Keratinocyte (primary cell): ENCODE data around the gene HELZ. TPM values are rescaled to one million over a fixed set of nuclear protein-coding genes. Genes with fewer than 3 reads are reported as not detected.

Experiments used
- DNase-seq: peaks from one replicate; pipeline ENCODE4 v3.0.0-alpha.2; 2011; ENCODE audit warnings: low read depth, missing footprints, low spot score
- FAIRE-seq: peaks from 2 replicates; lab custom pipeline; 2011; peaks lifted over from hg19 to GRCh38; lab: Jason Lieb, UNC
- H2AFZ ChIP-seq: 2 replicates; pipeline ENCODE4 v1.6.0; 2012; ENCODE audit warnings: low read length, control low read depth, inconsistent platforms; ENCODE audit not compliant: control insufficient read depth
- H3K27ac ChIP-seq: 2 replicates; pipeline ENCODE4 v1.5.1; 2011; ENCODE audit warnings: low read length; ENCODE audit not compliant: control insufficient read depth, insufficient read depth
- H3K27me3 ChIP-seq: 3 replicates; pipeline ENCODE4 v1.6.0; 2011; ENCODE audit warnings: low read length; ENCODE audit not compliant: control insufficient read depth, insufficient read depth; ENCODE audit errors: extremely low read depth
- H3K36me3 ChIP-seq, 2 experiments: 2 replicates in 1 of 2; 3 replicates in 1 of 2; pipeline ENCODE4 v1.5.1; 2011; ENCODE audit warnings: low read length in 2 of 2, mild to moderate bottlenecking in 1 of 2; ENCODE audit not compliant: control insufficient read depth in 2 of 2, insufficient read depth in 2 of 2; ENCODE audit errors: extremely low read depth in 1 of 2
- H3K4me1 ChIP-seq: 3 replicates; pipeline ENCODE4 v1.5.1; 2011; ENCODE audit warnings: low read length; ENCODE audit not compliant: control insufficient read depth, insufficient read depth; ENCODE audit errors: extremely low read depth
- H3K4me2 ChIP-seq: 3 replicates; pipeline ENCODE4 v1.6.0; 2011; ENCODE audit warnings: low read depth, low read length; ENCODE audit not compliant: control insufficient read depth, insufficient read depth; ENCODE audit errors: extremely low read depth
- H3K4me3 ChIP-seq, 3 experiments: fragments of 200-600 bp in 1 of 3; sonication (generic) in 1 of 3; 2 replicates in 2 of 3; 3 replicates in 1 of 3; pipeline ENCODE4 v1.5.1; 2011 to 2016; ENCODE audit warnings: low read length in 3 of 3, mild to moderate bottlenecking in 3 of 3, control low read depth in 2 of 3, inconsistent platforms in 1 of 3, low read depth in 1 of 3, mixed read lengths in 1 of 3, mixed run types in 1 of 3, moderate library complexity in 1 of 3; ENCODE audit not compliant: control insufficient read depth in 2 of 3, insufficient read depth in 2 of 3; ENCODE audit errors: extremely low read depth in 1 of 3
- H3K79me2 ChIP-seq: 2 replicates; pipeline ENCODE4 v1.6.0; 2012; ENCODE audit warnings: low read length; ENCODE audit not compliant: control insufficient read depth, insufficient read depth
- H3K9ac ChIP-seq: 3 replicates; pipeline ENCODE4 v1.6.0; 2011; ENCODE audit warnings: low read length; ENCODE audit not compliant: control insufficient read depth, insufficient read depth; ENCODE audit errors: extremely low read depth
- H3K9me1 ChIP-seq: 3 replicates; pipeline ENCODE4 v1.6.0; 2011; ENCODE audit warnings: low read length; ENCODE audit not compliant: control insufficient read depth, insufficient read depth; ENCODE audit errors: extremely low read depth
- H3K9me3 ChIP-seq: 2 replicates; pipeline ENCODE4 v1.5.1; 2012; ENCODE audit warnings: low read depth, low read length; ENCODE audit not compliant: control insufficient read depth
- H4K20me1 ChIP-seq: 3 replicates; pipeline ENCODE4 v1.6.0; 2011; ENCODE audit warnings: low read length; ENCODE audit not compliant: control insufficient read depth, insufficient read depth; ENCODE audit errors: extremely low read depth
- EZH2 ChIP-seq: IDR thresholded peaks from one replicate; pipeline ENCODE4 v1.6.1; 2012; ENCODE audit warnings: inconsistent platforms, mild to moderate bottlenecking, low read length, moderate library complexity
- dilution Hi-C: fragments of 300-500 bp; cut with MboI; formaldehyde crosslinking; loops from one replicate; pipeline ENCODE4 v1.7.0; 2020; ENCODE audit warnings: low sequenced_read_pairs; ENCODE audit not compliant: extremely low pct_ligation_motif_present
- polyA plus RNA-seq, 5 experiments: library from polyadenylated mRNA; depleted of rRNA in 3 of 5; stranded (reverse) in 3 of 5; stranded (forward) in 1 of 5; unstranded in 1 of 5; fragments of >200 nt; gene quantifications; 1 replicate in 1 of 5; 2 replicates in 3 of 5; 3 replicates in 1 of 5; pipeline versions ENCODE4 v1.2.1 to v1.2.3, GENCODE V29; 2011 to 2012; ENCODE audit warnings: missing spikeins in 2 of 5, low read depth in 1 of 5, low replicate concordance in 1 of 5
- TF ChIP-seq, protein P1 (sequence below), 3 experiments: IDR thresholded peaks in 1 of 3; conservative IDR thresholded peaks in 1 of 3; optimal IDR thresholded peaks in 1 of 3; 2 replicates in 2 of 3; 3 replicates in 1 of 3; pipeline versions ENCODE3 to v1.5.1; 2011; ENCODE audit warnings: low read length in 3 of 3, mild to moderate bottlenecking in 3 of 3, moderate library complexity in 2 of 3, control low read depth in 1 of 3, inconsistent platforms in 1 of 3; ENCODE audit not compliant: insufficient read depth in 2 of 3; ENCODE audit errors: extremely low read depth in 1 of 3

Gene HELZ
- polyA plus RNA-seq, 1 donor (not counting 4 experiments of a cell fraction or from before 2014, with no cell fraction given) = 18.2 TPM

- Histone ChIP-seq H4K20me1 (no peaks in the 10 kb centered on the region), H2AFZ (no peak overlapping the region), H3K27ac (no peak overlapping the region), H3K4me1 (no peaks in the 10 kb centered on the region), H3K27me3 (no peaks in the 10 kb centered on the region), H3K9me1 (no peaks in the 10 kb centered on the region), H3K9me3 (no peaks in the 10 kb centered on the region), H3K79me2 (no peaks in the 10 kb centered on the region), H3K36me3 (peaks cover 0 to 4% of the 10 kb centered on the region in 2 experiments), H3K4me3 (no peak overlapping the region), H3K4me2 (no peak overlapping the region), H3K9ac (no peak overlapping the region)
- dilution Hi-C loops = no loop called here
- DNase-seq = no peak
- no peak for TF ChIP-seq EZH2
- TF ChIP-seq, protein P1, sequence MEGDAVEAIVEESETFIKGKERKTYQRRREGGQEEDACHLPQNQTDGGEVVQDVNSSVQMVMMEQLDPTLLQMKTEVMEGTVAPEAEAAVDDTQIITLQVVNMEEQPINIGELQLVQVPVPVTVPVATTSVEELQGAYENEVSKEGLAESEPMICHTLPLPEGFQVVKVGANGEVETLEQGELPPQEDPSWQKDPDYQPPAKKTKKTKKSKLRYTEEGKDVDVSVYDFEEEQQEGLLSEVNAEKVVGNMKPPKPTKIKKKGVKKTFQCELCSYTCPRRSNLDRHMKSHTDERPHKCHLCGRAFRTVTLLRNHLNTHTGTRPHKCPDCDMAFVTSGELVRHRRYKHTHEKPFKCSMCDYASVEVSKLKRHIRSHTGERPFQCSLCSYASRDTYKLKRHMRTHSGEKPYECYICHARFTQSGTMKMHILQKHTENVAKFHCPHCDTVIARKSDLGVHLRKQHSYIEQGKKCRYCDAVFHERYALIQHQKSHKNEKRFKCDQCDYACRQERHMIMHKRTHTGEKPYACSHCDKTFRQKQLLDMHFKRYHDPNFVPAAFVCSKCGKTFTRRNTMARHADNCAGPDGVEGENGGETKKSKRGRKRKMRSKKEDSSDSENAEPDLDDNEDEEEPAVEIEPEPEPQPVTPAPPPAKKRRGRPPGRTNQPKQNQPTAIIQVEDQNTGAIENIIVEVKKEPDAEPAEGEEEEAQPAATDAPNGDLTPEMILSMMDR (optimal IDR thresholded peaks at IDR 0.05 in 1 of 3, IDR thresholded peaks at IDR 0.05 in 1 of 3, conservative IDR thresholded peaks at IDR 0.05 in 1 of 3; ENCODE audit: extremely low read depth in 1 of 3, insufficient read depth in 2 of 3, low read length in 3 of 3) = no peak
- FAIRE-seq = no peak
Measured at GRCh38 chr17:67072885-67073284, 172.1 kb downstream of the HELZ start.

DNA sequence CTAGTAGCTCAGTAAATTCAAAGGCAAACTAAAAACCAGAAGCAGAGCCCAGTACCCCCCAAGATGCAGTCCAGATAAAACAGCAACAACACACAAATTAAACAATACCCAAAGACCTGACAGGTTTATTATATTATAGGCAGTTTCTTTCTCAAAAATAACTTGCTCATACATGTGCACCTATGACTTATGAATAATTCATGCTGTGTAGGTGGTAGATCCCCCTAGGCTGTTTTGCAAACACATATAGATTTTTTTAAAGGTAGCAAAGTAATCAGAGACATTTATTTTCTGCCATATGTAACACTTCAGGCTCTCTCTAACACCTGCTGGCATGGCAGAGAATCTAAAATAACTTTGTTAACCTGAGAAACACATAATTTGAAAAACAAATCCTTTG is 173.4 kb downstream of the HELZ start:
- no peak for TF ChIP-seq EZH2
- TF ChIP-seq, protein P1 (optimal IDR thresholded peaks at IDR 0.05 in 1 of 3, IDR thresholded peaks at IDR 0.05 in 1 of 3, conservative IDR thresholded peaks at IDR 0.05 in 1 of 3; ENCODE audit: extremely low read depth in 1 of 3, insufficient read depth in 2 of 3, low read length in 3 of 3) = no peak
- no peak overlapping the region for H3K4me3 ChIP-seq
- H3K27ac ChIP-seq = no peak overlapping the region
- no peak overlapping the region for H2AFZ ChIP-seq
- no peaks in the 10 kb centered on the region for H3K27me3 ChIP-seq
- H3K9ac ChIP-seq = no peak overlapping the region
- H3K36me3 ChIP-seq = peaks cover 0 to 4% of the 10 kb centered on the region in 2 experiments
- no peaks in the 10 kb centered on the region for H3K4me1 ChIP-seq
- no peaks in the 10 kb centered on the region for H3K9me1 ChIP-seq
- H3K9me3 ChIP-seq = no peaks in the 10 kb centered on the region
- no peak overlapping the region for H3K4me2 ChIP-seq
- dilution Hi-C loops = no loop called here
- H3K79me2 ChIP-seq = no peaks in the 10 kb centered on the region
- H4K20me1 ChIP-seq = no peaks in the 10 kb centered on the region
- no peak for FAIRE-seq
- no peak for DNase-seq
